Thoracic aorta (tissue), 2 donors: ENCODE measurements around the gene TAL1. TPM values are rescaled to one million over a fixed set of nuclear protein-coding genes. Genes with fewer than 3 reads are reported as not detected.

ENCODE experiments used
- ATAC-seq: fragments of 150-250 bp; one replicate; pipeline ENCODE4 v1.8.0; 2017; ENCODE audit warnings: low read depth; ENCODE audit not compliant: insufficient number of reproducible peaks, low FRiP score
- DNase-seq: peaks from one replicate; pipeline ENCODE4 v3.0.0-alpha.2; 2020; ENCODE audit warnings: low spot score
- H3K27ac ChIP-seq, 2 donors: fragments of 200-600 bp; sonication (generic); 1 replicate in 1 of 2; 2 replicates in 1 of 2; pipeline ENCODE4 v1.5.1; 2016; ENCODE audit warnings: mild to moderate bottlenecking in 2 of 2, moderate library complexity in 2 of 2
- H3K27me3 ChIP-seq: fragments of 200-600 bp; sonication (generic); replicated peaks from 2 replicates; pipeline ENCODE4 v1.6.0; 2016; ENCODE audit warnings: mild to moderate bottlenecking; ENCODE audit not compliant: insufficient read depth
- H3K36me3 ChIP-seq: fragments of 200-600 bp; sonication (generic); one replicate; pipeline ENCODE4 v1.5.1; 2016
- H3K4me1 ChIP-seq, 2 donors: fragments of 200-600 bp; sonication (generic); 1 replicate in 1 of 2; 2 replicates in 1 of 2; pipeline versions ENCODE4 v1.5.1 to v1.6.0; 2016; ENCODE audit warnings: low read depth in 2 of 2, mild to moderate bottlenecking in 1 of 2; ENCODE audit not compliant: control insufficient read depth in 1 of 2
- H3K4me3 ChIP-seq: fragments of 200-600 bp; sonication (generic); 2 replicates; pipeline ENCODE4 v1.5.1; 2016; ENCODE audit warnings: mild to moderate bottlenecking
- H3K9me3 ChIP-seq: fragments of 200-600 bp; sonication (generic); 2 replicates; pipeline ENCODE4 v1.5.1; 2016
- CTCF ChIP-seq: fragments of 200-600 bp; sonication (generic); IDR thresholded peaks from one replicate; pipeline ENCODE4 v1.5.1; 2019; ENCODE audit warnings: antibody characterized with exemption
- total RNA-seq, 2 donors: library from RNA; depleted of rRNA; stranded (reverse); fragments of >200 nt; gene quantifications; one replicate each; pipeline versions ENCODE4 v1.1.0 to v1.2.3, GENCODE V29; 2016

The TAL1 gene
- total RNA-seq, 2 donors from 2014 or later: 2.4 to 3.0 TPM

DNA sequence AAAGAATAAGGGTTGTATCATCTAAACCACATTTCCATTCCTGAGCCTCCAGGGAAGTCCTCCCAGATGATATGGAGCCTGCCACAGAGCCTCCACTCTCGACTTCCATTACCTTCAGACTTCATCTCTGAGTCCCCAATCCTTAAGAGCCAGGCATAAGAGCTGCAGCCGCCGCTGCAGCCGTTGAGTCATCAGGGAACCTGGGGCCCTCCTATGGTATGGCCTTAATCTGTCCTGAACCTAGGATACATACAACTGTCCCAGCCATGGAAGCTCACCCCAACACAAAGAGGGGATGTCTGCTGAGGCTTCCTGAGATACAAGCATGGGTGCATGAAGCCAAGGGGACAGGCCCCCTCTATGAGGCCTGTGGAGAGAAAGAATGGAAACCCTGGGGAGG, 16.3 kb downstream of the TAL1 start:
- Histone ChIP-seq H3K27ac (no peak overlapping the region), H3K27me3 (no peaks in the 10 kb centered on the region), H3K36me3 (no peaks in the 10 kb centered on the region), H3K4me3 (no peak overlapping the region), H3K9me3 (no peaks in the 10 kb centered on the region), H3K4me1 (no peaks in the 10 kb centered on the region)
- no peak for TF ChIP-seq CTCF
- ATAC-seq (no peak), DNase-seq (no peak)

DNA sequence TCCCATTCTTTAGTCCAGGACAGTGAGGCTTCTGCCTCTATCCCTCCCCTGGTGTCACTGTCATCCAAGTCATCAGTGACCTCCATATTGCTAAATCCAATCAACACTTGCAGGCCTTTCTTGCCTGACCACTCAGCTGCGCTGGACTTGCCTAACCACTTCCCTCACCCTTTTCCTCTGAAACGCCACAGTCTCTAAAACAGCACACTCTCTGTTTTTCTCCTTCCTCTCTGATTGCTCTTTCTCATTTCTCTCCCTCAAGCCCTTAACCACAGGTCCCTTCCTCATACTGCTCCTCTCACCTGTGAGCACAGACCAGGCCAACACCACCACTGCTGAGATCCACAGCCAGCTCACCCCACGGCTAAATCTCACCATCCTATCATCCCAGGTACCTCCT, 17.5 kb downstream of the TAL1 start:
- no peak for ATAC-seq
- no peaks in the 10 kb centered on the region for H3K27me3 ChIP-seq
- H3K4me3 ChIP-seq: no peak overlapping the region
- no peak for DNase-seq
- no peaks in the 10 kb centered on the region for H3K9me3 ChIP-seq
- no peaks in the 10 kb centered on the region for H3K36me3 ChIP-seq
- no peak overlapping the region for H3K27ac ChIP-seq
- no peak for TF ChIP-seq CTCF
- no peaks in the 10 kb centered on the region for H3K4me1 ChIP-seq

GRCh38 chr1:47213230-47213963, 18.6 kb downstream of the TAL1 start:
- H3K27ac ChIP-seq: no peak overlapping the region
- no peaks in the 10 kb centered on the region for H3K36me3 ChIP-seq
- no peaks in the 10 kb centered on the region for H3K27me3 ChIP-seq
- H3K4me1 ChIP-seq: no peaks in the 10 kb centered on the region
- no peaks in the 10 kb centered on the region for H3K9me3 ChIP-seq
- H3K4me3 ChIP-seq: no peak overlapping the region
- TF ChIP-seq CTCF: no peak
- no peak for DNase-seq
- ATAC-seq: no peak

- no peaks in the 10 kb centered on the region for H3K4me1 ChIP-seq
- ATAC-seq: no peak
- DNase-seq: no peak
- no peaks in the 10 kb centered on the region for H3K36me3 ChIP-seq
- no peak overlapping the region for H3K27ac ChIP-seq
- H3K27me3 ChIP-seq: no peaks in the 10 kb centered on the region
- H3K4me3 ChIP-seq: no peak overlapping the region
- no peak for TF ChIP-seq CTCF
- no peaks in the 10 kb centered on the region for H3K9me3 ChIP-seq
These were observed 19.3 kb downstream of the TAL1 start for GRCh38 chr1:47212636-47213229.

DNA sequence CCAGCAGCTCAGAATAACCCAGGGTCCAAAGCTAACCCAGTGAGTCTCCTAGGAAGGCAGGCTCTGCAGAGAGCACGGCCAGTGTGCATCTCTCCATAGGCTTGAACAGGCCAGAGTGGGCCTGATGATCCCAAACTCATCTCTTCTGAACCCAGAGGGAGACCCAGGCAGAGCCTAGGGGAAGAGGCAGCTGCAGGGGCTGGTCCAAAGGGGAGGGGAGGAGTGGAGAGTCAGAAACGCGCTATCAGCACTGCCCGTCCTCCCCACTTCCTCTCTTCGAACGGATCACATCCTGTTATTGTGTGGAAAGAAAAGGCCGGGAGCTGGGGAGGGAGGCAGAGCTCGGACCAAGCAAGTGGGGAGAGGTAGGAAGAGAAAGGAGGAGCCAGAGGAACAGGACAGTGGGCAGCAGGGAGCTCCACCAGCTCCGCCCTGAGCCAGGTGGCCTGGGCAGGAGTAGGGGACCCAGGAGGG, 20.2 kb downstream of the TAL1 start:
- TF ChIP-seq CTCF: no peak
- Histone ChIP-seq H3K4me3 (no peak overlapping the region), H3K9me3 (no peaks in the 10 kb centered on the region), H3K36me3 (no peaks in the 10 kb centered on the region), H3K27me3 (no peaks in the 10 kb centered on the region), H3K27ac (no peak overlapping the region), H3K4me1 (no peaks in the 10 kb centered on the region)
- no peak for DNase-seq
- ATAC-seq: no peak
